HL-60 (cell line): Measurements from ENCODE around the gene COG2.

Experiments used
- CTCF ChIP-seq: IDR thresholded peaks from one replicate; pipeline ENCODE4 v1.5.1; 2011; ENCODE audit warnings: low read length, control low read depth, inconsistent platforms; ENCODE audit not compliant: insufficient read depth
- GABPA ChIP-seq: IDR thresholded peaks from 2 replicates; pipeline ENCODE4 v1.6.1; 2012; ENCODE audit warnings: low read depth
- POLR2AphosphoS5 ChIP-seq: IDR thresholded peaks from 2 replicates; pipeline ENCODE4 v1.6.1; 2012; ENCODE audit warnings: low read depth
- REST ChIP-seq: IDR thresholded peaks from 2 replicates; pipeline ENCODE4 v1.6.1; 2012; ENCODE audit warnings: low read depth; ENCODE audit not compliant: insufficient replicate concordance

- no peak for TF ChIP-seq CTCF
- TF ChIP-seq GABPA: no peak
- no peak for TF ChIP-seq POLR2AphosphoS5
- no peak for TF ChIP-seq REST
Observed at GRCh38 chr1:230706020-230706699, 63.9 kb downstream of the COG2 start.
